ENCODE results near the gene SBNO1.
A peak's percentile ranks its signal among the peaks of the same experiment; 100 is the strongest.
"Not testable (repeated sequence)": the region's sequence is repeated elsewhere in the genome, so short reads cannot be mapped to it uniquely, and the experiment has no call there.

SBNO1 gene

DNA sequence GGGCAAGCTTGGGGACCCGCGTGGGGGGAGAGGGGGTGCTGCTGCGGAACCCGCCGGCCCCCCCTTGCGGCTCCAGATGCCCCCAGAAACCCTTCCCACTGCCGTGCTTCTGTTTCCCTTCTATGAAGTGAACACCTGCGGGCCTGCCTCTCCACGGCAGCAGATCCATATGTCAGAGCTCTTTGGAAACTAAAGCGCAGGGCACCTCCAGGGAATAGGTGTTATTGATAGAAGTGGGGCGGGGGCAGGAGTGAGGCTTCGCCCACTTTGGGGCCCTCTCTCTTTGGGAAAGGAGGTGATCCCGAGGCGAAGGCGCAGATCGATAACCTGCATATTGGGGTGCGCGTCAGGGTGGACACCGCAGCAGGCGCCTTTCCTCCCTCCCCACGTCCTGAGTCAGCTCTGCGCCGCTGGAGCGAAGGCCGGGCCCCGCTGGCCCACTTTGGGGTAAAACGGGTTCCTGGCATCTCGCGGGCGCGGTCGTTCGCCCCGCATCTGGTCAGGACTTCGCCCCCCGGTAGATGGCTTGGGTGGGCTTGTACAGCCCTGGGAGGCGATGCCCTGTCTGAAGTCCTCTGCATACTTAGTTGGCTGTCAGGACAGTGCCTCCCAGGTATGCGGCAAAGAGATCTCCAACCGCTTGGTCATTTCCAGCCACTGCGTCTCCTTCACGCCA lies 19.8 kb upstream of the SBNO1 start:
- Histone ChIP-seq H3K36me3 (replicated peaks; ENCODE audit: insufficient read depth, low read length) (no peaks in the 10 kb centered on the region), H3K27me3 (replicated peaks; ENCODE audit: insufficient read depth, low read length) (no peaks in the 10 kb centered on the region), H2AFZ (ENCODE audit: low read length) (peak overlapping the region; percentile 65), H3K4me3 (ENCODE audit: low read length) (peak overlapping the region; percentile 81), H3K4me2 (ENCODE audit: low read depth, low read length) (peak overlapping the region; percentile 62; the same call in 1 of the 2 replicates), H3F3A (ENCODE audit: insufficient read depth, low read length) (peaks cover 10% of the 10 kb centered on the region; the same call in 1 of the 2 replicates), H3K9ac (ENCODE audit: low read length) (peak overlapping the region; percentile 50), H3K79me2 (ENCODE audit: low read length) (peaks cover 33% of the 10 kb centered on the region), H3K27ac (ENCODE audit: low read length) (no peak overlapping the region; the same call in 1 of the 2 replicates), H3K9me2 (replicated peaks; ENCODE audit: insufficient read depth, low read length) (no peaks in the 10 kb centered on the region), H3K4me1 (ENCODE audit: low read length) (peaks cover 10% of the 10 kb centered on the region), H3K9me3 (replicated peaks; ENCODE audit: insufficient read depth, low read length) (no peaks in the 10 kb centered on the region), H4K20me1 (ENCODE audit: insufficient read depth, low read length) (no peaks in the 10 kb centered on the region)
- DNase-seq: peak; percentile 10
- TF ChIP-seq EZH2phosphoT487 (IDR thresholded peaks at IDR 0.05; ENCODE audit: low read length) (no peak), EZH2 (optimal IDR thresholded peaks at IDR 0.05; ENCODE audit: low read depth, low read length) (no peak)
- TF ChIP-seq, protein P1, sequence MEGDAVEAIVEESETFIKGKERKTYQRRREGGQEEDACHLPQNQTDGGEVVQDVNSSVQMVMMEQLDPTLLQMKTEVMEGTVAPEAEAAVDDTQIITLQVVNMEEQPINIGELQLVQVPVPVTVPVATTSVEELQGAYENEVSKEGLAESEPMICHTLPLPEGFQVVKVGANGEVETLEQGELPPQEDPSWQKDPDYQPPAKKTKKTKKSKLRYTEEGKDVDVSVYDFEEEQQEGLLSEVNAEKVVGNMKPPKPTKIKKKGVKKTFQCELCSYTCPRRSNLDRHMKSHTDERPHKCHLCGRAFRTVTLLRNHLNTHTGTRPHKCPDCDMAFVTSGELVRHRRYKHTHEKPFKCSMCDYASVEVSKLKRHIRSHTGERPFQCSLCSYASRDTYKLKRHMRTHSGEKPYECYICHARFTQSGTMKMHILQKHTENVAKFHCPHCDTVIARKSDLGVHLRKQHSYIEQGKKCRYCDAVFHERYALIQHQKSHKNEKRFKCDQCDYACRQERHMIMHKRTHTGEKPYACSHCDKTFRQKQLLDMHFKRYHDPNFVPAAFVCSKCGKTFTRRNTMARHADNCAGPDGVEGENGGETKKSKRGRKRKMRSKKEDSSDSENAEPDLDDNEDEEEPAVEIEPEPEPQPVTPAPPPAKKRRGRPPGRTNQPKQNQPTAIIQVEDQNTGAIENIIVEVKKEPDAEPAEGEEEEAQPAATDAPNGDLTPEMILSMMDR (IDR thresholded peaks at IDR 0.05; ENCODE audit: low read length): no peak

DNA sequence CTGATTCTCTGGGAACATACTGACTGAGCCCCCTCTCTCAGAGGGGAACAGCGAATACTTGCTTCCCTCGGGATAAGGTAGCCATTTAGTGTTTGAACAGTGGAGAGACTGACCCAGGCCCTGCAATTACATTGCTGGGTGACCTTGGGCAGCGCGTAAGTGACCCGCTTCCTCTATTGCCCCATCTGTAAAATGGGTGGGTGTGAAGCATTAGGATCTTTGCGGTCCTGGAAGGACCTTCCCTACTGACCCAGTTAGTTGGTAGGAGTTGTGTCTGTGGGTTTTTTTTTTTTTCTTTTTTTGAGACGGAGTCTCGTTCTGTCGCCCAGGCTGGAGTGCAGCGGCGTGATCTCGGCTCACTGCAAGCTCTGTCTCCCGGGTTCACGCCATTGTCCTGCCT lies 18.0 kb upstream of the SBNO1 start:
- Histone ChIP-seq H3K27ac (ENCODE audit: low read length) (no peak overlapping the region), H3K9ac (ENCODE audit: low read length) (no peak overlapping the region), H3K36me3 (replicated peaks; ENCODE audit: insufficient read depth, low read length) (no peaks in the 10 kb centered on the region), H3F3A (ENCODE audit: insufficient read depth, low read length) (peaks cover 4% of the 10 kb centered on the region; the same call in 1 of the 2 replicates), H3K9me2 (replicated peaks; ENCODE audit: insufficient read depth, low read length) (no peaks in the 10 kb centered on the region), H3K4me1 (ENCODE audit: low read length) (peaks cover 5% of the 10 kb centered on the region), H4K20me1 (ENCODE audit: insufficient read depth, low read length) (no peaks in the 10 kb centered on the region), H3K27me3 (replicated peaks; ENCODE audit: insufficient read depth, low read length) (no peaks in the 10 kb centered on the region), H3K4me2 (ENCODE audit: low read depth, low read length) (no peak overlapping the region), H3K9me3 (replicated peaks; ENCODE audit: insufficient read depth, low read length) (no peaks in the 10 kb centered on the region), H3K79me2 (ENCODE audit: low read length) (peaks cover 29% of the 10 kb centered on the region), H2AFZ (ENCODE audit: low read length) (no peak overlapping the region), H3K4me3 (ENCODE audit: low read length) (no peak overlapping the region)
- TF ChIP-seq EZH2phosphoT487 (IDR thresholded peaks at IDR 0.05; ENCODE audit: low read length) (no peak), EZH2 (optimal IDR thresholded peaks at IDR 0.05; ENCODE audit: low read depth, low read length) (no peak)
- TF ChIP-seq, protein P1 (IDR thresholded peaks at IDR 0.05; ENCODE audit: low read length): no peak
- no peak for DNase-seq

DNA sequence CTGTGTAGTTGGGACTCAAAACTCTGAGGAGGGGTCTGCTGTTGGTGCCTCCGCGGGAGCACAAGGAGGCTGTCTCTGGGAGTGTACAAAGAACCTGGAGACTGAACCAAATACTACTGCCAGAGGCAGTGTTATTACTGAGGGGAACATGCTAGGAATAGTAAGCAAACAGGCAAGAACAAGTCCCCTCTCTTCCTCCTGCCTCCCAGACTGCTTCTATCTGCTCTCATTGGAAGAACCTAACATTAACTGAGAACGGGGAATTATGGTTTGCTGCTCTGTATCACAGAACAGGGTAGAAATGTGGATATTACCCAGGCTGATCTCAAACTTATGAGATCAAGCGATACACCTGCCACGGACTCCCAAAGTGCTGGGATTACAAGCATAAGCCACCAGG lies 14.7 kb upstream of the SBNO1 start:
- DNase-seq: no peak
- no peaks in the 10 kb centered on the region for H3K36me3 ChIP-seq (replicated peaks; ENCODE audit: insufficient read depth, low read length)
- no peaks in the 10 kb centered on the region for H3F3A ChIP-seq (ENCODE audit: insufficient read depth, low read length)
- no peaks in the 10 kb centered on the region for H3K27me3 ChIP-seq (replicated peaks; ENCODE audit: insufficient read depth, low read length)
- no peak overlapping the region for H2AFZ ChIP-seq (ENCODE audit: low read length)
- no peaks in the 10 kb centered on the region for H3K9me3 ChIP-seq (replicated peaks; ENCODE audit: insufficient read depth, low read length)
- no peak overlapping the region for H3K27ac ChIP-seq (ENCODE audit: low read length)
- no peaks in the 10 kb centered on the region for H3K9me2 ChIP-seq (replicated peaks; ENCODE audit: insufficient read depth, low read length)
- H3K4me1 ChIP-seq (ENCODE audit: low read length): no peaks in the 10 kb centered on the region
- H3K4me3 ChIP-seq (ENCODE audit: low read length): no peak overlapping the region
- no peak overlapping the region for H3K4me2 ChIP-seq (ENCODE audit: low read depth, low read length)
- TF ChIP-seq, protein P1 (IDR thresholded peaks at IDR 0.05; ENCODE audit: low read length): no peak
- TF ChIP-seq EZH2phosphoT487 (IDR thresholded peaks at IDR 0.05; ENCODE audit: low read length) (no peak), EZH2 (optimal IDR thresholded peaks at IDR 0.05; ENCODE audit: low read depth, low read length) (no peak)
- no peaks in the 10 kb centered on the region for H4K20me1 ChIP-seq (ENCODE audit: insufficient read depth, low read length)
- H3K79me2 ChIP-seq (ENCODE audit: low read length): peaks cover 2% of the 10 kb centered on the region
- H3K9ac ChIP-seq (ENCODE audit: low read length): no peak overlapping the region

DNA sequence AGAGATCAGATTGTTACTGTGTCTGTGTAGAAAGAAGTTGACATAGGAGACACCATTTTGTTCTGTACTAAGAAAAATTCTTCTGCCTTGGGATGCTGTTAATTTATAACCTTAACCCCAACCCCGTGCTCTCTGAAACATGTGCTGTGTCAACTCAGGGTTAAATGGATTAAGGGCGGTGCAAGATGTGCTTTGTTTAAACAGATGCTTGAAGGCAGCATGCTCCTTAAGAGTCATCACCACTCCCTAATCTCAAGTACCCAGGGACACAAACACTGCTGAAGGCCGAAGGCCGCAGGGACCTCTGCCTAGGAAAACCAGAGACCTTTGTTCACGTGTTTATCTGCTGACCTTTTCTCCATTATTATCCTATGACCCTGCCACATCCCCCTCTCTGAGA lies 7.8 kb upstream of the SBNO1 start:
- not testable (repeated sequence) for H3K36me3 ChIP-seq (replicated peaks; ENCODE audit: insufficient read depth, low read length); H3K4me2 ChIP-seq (ENCODE audit: low read depth, low read length); H2AFZ ChIP-seq (ENCODE audit: low read length); H3K4me3 ChIP-seq (ENCODE audit: low read length); H4K20me1 ChIP-seq (ENCODE audit: insufficient read depth, low read length); H3F3A ChIP-seq (ENCODE audit: insufficient read depth, low read length); H3K9me3 ChIP-seq (replicated peaks; ENCODE audit: insufficient read depth, low read length); H3K27me3 ChIP-seq (replicated peaks; ENCODE audit: insufficient read depth, low read length); H3K4me1 ChIP-seq (ENCODE audit: low read length); H3K27ac ChIP-seq (ENCODE audit: low read length); H3K79me2 ChIP-seq (ENCODE audit: low read length); DNase-seq; H3K9ac ChIP-seq (ENCODE audit: low read length); H3K9me2 ChIP-seq (replicated peaks; ENCODE audit: insufficient read depth, low read length)

DNA sequence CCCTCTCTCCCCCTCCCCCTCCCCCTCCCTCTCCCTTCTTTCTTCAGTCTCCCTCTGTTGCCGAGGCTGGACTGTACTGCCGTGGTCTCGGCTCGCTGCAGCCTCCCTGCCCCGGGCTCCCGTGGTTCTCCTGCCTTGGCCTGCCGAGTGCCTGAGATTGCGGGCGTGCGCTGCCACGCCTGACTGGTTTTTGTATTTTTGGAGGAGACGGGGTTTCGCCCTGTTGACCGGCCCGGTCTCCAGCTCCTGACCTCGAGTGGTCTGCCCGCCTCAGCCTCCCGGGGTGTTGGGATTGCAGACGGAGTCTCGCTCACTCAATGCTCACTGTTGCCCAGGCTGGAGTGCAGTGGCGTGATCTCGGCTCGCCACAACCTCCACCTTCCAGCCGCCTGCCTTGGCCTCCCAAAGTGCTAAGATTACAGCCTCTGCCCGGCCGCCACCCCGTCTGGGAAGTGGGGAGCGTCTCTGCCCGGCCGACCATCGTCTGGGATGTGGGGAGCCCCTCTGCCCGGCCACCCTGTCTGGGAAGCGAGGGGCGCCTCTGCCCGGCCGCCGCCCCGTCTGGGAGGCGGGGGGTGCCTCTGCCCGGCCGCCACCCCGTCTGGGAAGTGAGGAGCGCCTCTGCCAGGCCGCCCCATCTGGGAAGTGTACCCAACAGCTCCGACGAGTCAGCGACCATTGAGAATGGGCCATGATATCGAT lies 7.2 kb upstream of the SBNO1 start:
- not testable (repeated sequence) for H3K9me3 ChIP-seq (replicated peaks; ENCODE audit: insufficient read depth, low read length); H4K20me1 ChIP-seq (ENCODE audit: insufficient read depth, low read length); H3K4me2 ChIP-seq (ENCODE audit: low read depth, low read length); H3K9me2 ChIP-seq (replicated peaks; ENCODE audit: insufficient read depth, low read length); DNase-seq; H3K79me2 ChIP-seq (ENCODE audit: low read length); H3K27me3 ChIP-seq (replicated peaks; ENCODE audit: insufficient read depth, low read length); H3K36me3 ChIP-seq (replicated peaks; ENCODE audit: insufficient read depth, low read length); H2AFZ ChIP-seq (ENCODE audit: low read length); H3K9ac ChIP-seq (ENCODE audit: low read length); H3K4me3 ChIP-seq (ENCODE audit: low read length); H3F3A ChIP-seq (ENCODE audit: insufficient read depth, low read length); H3K4me1 ChIP-seq (ENCODE audit: low read length); H3K27ac ChIP-seq (ENCODE audit: low read length)
